HG02981 (cell line): ENCODE measurements around the gene TLR2.

ENCODE experiments used
- ATAC-seq: cut with Tn5 transposase; IDR thresholded peaks from one replicate; pipeline ENCODE4 v1.9.1; 2021; ENCODE audit warnings: mild to moderate bottlenecking, moderate library complexity; ENCODE audit not compliant: unreplicated experiment

The TLR2 gene

GRCh38 chr4:153729895-153730294 lies 45.8 kb downstream of the TLR2 start:
- no peak for ATAC-seq

DNA sequence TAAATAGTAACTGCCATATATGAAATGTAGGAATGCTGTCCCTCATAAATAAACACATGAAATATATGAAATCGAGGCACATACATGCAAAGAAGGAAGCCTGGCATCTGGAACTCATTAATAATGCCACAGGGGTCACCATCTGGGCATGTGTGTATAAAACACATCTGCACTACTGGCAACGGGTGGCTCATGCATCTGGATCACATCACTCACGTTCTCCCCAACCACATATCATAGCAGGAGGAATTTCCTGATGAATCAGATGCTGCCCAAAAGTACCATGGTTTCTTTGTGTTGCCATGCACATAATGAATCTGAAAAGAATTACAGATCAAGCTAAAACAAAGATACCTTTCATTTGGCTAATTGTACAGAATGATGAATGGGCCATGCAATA lies 47.2 kb downstream of the TLR2 start:
- no peak for ATAC-seq

DNA sequence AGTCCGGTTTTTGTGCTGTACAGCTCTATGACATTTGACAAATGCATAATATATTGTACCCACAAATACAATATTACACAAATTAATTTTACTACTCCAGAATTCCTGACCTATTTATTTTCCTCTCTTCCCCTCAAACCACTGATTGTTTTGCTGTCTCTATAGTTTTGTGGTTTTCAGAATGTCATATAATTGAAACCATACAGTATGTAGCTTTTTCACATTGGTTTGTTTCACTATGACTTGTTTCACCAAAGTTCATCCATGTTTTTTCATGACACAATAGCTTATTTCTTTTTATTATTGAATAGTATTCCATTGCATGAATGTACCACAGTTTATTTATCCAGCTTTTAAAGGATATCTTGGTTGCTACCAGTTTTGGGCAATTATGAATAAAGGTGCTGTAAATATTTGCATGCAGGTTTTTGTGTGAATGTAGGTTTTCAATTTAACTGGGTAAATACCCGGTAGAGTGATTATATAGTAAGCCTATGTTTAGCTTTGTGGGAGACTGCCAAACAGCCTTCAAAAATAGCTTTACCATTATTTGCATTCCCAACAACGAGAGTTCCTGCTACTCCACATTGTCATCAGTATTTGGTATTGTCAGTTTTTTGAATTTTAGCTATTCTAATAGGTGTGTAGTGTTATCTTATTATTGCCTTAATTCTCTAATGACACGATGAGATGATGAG lies 49.8 kb downstream of the TLR2 start:
- ATAC-seq = peak; percentile 73

DNA sequence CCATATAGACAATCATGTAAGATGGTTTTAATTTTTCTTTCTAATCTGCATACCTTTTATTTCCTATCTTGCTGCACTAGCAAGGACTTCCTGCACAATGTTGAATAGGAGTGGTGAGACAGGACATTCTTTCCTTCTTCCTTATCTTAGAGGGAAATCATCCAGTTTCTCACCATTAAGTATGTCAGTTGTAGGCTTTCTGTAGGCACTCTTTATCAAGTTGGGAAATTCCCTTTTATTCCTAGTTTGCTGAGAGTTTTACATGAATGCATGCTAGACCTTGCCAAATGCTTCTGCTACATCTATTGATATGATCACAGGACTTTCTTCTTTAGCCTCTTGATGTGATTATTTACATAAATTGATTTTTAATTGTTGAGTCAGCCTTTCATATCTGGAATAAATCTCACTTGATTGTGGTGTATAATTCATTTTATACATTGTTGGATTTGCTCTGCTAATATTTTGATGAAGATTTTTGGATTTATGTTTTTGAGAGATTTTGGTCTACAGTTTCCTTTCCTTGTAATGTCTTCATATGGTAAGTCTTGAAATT lies 51.9 kb downstream of the TLR2 start:
- ATAC-seq = no peak

GRCh38 chr4:153741541-153741940 lies 57.5 kb downstream of the TLR2 start:
- no peak for ATAC-seq

GRCh38 chr4:153745651-153746050 lies 61.6 kb downstream of the TLR2 start:
- no peak for ATAC-seq

DNA sequence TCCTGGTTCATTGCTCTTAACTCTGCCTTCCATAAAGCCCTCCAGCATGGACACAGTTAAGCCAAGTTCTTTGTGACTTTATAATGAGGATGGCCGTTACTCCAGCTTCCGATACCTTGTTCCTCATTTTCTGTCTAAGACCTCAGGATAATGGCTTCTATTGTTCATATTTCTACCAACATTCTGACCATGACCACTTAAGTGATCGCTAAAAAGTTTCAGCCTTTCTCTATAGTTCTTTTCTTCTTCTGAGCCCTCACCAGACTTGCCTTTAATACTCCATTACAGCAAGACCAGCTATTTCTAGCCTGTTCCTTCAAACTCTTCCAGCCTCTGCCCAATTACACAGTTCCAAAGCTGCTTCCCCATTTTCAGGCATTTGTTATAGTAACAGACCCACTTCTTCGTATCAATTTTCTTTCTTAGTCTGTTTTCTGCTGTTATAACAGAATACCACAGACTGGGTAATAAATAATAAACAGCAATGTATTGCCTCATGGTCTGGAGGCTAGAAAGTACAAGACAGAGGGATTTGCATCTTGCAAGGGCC lies 63.4 kb downstream of the TLR2 start:
- no peak for ATAC-seq

DNA sequence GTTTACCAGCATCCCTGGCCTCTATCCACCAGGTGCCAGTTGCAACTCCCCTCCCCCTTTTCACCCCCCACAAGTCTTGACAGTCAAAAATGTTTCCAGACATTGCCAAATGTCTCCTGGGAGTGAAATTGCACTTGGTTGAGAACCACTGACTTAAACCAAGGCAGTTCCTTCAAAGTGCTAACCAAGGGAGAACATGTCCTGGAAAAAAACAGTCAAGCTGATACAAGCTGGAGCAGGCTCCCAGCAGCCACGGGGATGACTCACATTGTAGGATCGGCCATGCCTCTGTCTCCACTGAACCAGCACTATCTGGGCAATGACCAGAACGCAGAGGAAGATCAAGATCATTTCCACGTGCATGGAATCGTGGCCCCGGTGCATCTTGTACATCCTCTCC lies 64.3 kb downstream of the TLR2 start:
- ATAC-seq = no peak

GRCh38 chr4:153750197-153750817 lies 66.2 kb downstream of the TLR2 start:
- peak; percentile 86 for ATAC-seq

- no peak for ATAC-seq
Measured at GRCh38 chr4:153755186-153755585, 71.1 kb downstream of the TLR2 start.
